NCI-H510A treated with DMSO at 0.1 percent for 48 hours (cell line): ENCODE measurements around the gene TNK2.

Experiments used
- DNase-seq: peaks from one replicate; lab custom pipeline; 2025; lab: John Stamatoyannopoulos, UW

Gene TNK2

DNA sequence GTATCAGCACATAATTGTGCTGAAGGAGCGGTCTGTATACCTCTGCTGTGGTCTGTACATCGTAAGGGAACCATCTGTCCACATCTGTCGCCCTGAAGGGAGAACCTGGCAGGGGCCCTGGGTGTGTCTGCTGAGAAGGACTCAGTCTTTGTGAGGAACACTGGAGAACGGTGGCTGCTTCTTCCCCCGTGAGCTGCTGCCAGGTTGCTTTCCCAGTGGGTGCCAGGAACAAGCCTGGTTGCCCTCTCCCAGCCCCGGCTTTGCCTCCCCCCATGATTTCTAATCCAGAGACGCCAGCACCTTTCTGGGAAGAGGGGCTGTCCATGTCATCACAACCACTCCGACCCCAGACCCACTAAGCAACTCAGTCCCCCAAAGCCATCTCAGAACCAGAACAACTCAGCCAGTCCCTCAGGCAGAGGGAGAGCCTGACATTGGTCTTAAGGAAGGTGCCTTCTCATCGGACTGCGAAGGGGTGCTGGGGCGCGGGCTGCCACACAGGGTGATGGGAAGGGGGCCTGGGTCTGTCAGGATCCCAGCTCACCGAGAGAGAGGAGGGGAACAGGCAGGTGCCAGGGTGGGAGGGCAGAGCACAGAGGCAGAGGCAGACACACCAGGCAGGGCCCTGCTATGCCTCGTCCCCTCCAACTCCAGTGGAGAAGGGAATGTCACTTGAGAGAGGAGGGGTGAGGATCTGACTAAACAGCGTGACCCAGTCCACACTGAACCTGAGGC lies 8.5 kb downstream of the TNK2 start:
- DNase-seq, result no peak

GRCh38 chr3:195897853-195898415 lies 10.4 kb downstream of the TNK2 start:
- peak; percentile 65 for DNase-seq

DNA sequence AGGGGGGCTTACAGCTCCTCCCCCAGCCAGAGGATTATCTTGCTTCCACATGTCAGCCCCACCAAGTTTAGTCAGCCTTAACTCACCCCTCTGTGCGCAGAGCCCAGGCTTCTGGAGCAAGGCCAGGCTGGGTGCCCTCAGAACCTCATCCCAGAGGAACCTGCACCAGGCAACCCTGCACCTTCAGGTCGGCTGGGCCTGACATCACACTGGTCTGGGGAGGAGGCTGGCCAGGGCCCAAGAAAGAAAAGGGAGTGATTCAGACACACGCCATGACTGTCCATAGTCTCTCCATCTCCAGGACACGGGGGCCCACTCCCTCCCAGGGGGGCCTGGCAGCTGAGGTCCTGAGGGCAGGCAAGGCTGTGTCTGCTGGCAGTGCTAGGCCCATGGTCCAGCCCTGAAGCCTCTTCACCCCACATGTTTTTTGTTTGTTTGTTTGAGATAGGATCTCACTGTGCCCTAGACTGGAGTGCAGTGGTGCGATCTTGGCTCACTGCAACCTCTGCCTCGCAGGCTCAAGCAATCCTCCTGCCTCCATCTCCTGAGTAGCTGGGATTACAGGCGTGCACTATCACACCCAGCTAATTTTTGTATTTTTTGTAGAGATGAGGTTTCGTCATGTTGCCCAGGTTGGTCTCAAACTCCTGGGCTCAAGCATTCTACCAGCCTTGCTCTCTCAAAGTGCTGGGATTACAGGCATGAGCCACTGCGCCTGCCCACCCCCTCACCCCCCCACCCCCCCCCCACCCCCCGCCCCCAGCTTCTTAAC lies 11.1 kb downstream of the TNK2 start:
- DNase-seq, result no peak

- peak; percentile 68 for DNase-seq
These were observed 11.8 kb downstream of the TNK2 start for GRCh38 chr3:195896361-195897080.

- DNase-seq, result no peak
These were observed 12.4 kb downstream of the TNK2 start for GRCh38 chr3:195895861-195896360.

DNA sequence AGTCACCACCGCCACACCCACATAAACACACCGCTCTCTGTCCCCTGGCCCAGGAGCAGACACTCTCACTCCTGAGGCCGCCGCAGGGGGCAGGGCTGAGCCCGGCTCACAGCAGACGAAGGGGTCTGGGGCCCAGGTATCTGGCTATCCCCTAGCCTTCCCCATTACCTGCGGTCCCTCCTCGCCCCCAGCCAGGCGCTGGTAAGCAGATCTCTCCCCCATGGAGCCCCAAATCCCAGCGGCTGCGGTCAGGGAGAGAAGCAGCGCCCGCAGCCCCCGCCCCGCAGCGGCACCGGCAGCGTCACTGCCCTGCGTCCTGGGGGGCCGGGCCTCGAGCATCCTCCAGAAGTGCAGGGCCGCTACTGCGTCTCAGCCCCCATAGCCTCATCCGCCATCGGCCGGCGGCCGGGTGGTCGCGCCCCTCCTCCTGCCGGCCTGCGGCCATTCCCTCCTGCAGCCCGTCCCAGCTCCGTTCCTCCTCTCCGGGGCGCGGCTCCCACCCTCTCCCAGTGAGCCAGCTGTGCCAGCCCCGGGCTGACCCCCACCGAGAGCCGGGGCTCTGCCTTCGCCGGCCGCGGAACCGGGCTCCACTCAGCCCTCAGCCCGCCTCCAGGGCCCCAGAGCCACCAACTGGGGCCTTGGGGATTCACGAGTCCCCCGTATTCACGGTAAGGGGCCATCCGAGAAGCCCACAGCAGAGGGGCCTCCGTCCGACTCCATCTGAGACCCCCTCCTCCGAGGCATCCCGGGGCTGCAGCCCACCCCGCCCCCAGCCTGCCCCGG lies 13.1 kb downstream of the TNK2 start:
- DNase-seq, result peak; percentile 79

DNA sequence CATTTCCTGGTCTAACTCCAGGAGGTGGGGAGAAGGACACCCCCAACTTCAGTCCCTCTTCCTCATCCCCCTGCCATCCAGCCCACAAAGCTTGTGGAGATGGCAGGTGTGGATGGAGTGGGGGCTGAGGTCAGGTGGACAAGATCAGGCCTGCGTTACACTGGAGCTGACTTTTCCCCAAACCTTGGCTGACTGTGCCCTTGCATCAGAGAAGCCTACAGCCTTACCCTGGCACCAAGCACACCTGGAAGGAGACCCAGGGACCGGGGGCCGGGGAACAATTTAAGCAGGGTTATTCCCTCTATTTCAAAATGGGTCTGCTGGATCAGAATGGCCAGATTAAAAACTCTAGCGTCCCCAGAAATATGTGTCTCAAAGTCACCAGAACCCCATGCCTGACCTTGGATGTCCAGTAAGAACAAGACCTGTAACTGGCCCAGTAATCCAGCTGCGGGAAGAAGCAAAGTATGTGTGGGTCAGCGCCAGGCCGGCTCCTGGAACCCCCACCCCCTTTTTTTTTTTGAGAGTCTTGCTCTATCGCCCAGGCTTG lies 14.4 kb downstream of the TNK2 start:
- DNase-seq, result no peak

- DNase-seq, result no peak
These were observed 14.8 kb downstream of the TNK2 start for GRCh38 chr3:195893516-195893915.

GRCh38 chr3:195893044-195893395 lies 15.3 kb downstream of the TNK2 start:
- DNase-seq, result no peak

GRCh38 chr3:195892105-195893043 lies 16.0 kb downstream of the TNK2 start:
- no peak for DNase-seq

GRCh38 chr3:195891431-195892104 lies 16.8 kb downstream of the TNK2 start:
- no peak for DNase-seq

GRCh38 chr3:195889870-195890295 lies 18.5 kb downstream of the TNK2 start:
- no peak for DNase-seq

DNA sequence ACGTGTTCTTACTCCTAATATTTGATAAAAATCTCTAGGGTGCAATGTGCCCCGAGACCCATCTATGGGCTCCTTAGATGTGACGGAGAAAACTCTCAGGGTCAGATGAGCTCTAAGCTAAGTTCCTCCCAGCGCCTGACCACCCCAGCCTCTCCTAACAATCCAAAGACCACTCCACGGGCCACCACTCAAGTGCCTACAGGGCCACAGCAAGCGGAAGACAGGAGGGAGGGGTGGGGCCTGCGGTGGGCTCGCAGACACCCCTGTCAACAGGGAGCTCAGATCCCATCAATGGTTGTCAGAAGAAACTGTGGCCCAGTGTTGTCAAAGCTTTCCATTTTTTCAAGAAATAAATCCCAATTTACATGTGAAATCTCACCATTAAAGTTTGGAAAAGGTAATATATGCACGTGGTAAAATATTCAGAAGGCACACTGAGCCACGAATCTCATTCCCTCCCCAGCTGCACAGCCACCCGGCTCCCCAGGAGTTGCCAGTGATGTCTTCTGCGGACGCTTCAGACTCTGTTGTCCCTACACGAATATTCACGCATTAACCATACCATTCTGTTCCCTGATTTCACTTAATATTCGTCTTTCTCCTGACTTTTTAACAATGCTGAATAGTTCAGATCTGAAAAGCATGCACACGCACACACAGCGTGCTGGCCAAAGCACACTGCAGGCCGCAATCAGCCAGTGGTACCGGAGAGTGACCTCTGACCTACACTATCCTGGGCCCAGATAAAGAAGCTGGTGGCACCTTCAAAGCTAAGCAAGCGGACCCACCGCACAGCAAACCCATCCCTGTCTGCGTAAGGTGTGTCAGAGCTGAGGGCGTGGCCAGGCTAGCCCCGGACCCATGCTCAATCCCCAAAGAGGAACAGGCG lies 19.1 kb downstream of the TNK2 start:
- no peak for DNase-seq

DNA sequence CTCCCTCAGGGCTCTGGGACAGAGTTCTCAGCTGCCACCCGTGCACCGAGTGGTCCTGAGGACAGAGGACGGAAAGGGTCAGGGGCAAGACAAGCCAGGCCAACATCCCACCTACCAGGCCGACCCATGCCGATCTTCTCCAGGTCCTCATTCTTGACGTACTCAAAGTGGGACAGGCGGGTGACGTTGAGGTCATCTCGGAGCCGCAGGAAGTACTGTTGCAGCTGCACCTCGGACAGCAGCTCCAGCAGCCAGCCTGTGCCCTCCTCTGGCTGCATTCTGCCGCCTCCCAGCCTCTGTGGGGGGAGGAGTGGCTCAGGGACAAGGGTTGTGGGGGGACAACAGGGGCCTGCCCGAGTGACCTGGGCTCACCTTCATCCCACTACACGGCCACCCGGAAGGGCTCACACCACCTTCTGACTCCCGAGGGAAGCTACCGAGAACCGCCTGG lies 20.0 kb downstream of the TNK2 start:
- DNase-seq, result no peak

GRCh38 chr3:195887670-195888069 lies 20.7 kb downstream of the TNK2 start:
- DNase-seq, result no peak

- no peak for DNase-seq
These were observed 21.9 kb downstream of the TNK2 start for GRCh38 chr3:195886181-195887141.
